ENCODE measurements around the gene PMF1.
"Not testable (repeated sequence)": the region's sequence is repeated elsewhere in the genome, so short reads cannot be mapped to it uniquely, and the experiment has no call there.

The PMF1 gene

DNA sequence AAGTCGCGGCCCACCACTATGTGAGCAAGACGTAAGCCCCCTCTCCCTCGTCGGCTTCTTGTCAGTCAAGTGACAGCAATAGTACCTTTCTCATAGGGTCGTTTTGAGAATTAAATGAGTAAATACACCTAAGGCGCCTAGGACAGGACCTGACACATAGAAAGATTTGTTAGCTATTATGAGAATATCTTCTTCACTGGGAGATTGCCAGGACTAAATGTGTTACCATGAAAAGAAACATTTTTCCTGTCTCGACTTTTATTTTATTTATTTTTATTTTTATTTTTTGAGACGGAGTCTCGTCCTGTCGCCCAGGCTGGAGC, 798 bp downstream of the PMF1 start:
- no peak for TF ChIP-seq POLR2AphosphoS5 (IDR thresholded peaks at IDR 0.05; ENCODE audit: low read depth, low read length)
- FAIRE-seq, result no peak

DNA sequence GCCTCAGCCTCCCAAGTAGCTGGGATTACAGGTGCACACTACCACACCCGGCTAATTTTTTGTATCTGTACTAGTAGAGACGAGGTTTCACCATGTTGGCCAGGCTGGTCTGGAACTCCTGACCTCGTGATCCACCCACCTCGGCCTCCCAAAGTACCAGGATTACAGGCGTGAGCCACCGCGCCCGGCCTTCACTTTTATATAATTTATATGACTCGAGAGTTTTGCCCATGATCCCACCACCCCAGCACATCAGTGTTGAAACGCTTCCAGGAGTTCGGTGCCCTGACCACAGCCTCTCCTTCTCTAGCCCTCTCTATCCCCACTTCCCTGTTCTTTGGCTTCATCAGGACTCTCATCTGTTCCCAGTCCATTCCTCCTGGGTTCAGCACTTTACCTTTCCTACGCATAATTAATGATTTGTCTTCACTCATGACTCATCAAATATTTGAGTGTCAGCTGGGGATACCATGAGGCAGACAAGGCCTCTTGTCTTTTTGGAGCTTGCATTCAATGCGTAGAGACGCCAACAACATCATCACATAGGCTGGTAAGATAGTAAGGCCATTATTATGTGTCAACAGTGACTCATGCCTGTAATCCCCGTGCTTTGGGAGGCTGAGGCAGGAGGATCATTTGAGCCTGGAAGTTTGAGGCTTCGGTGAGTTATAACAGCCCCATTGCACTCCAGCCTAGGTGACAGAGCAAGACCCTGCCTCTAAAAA, 1.4 kb downstream of the PMF1 start:
- no peak for TF ChIP-seq POLR2AphosphoS5 (IDR thresholded peaks at IDR 0.05; ENCODE audit: low read depth, low read length)
- no peak for TF ChIP-seq POLR2A (IDR thresholded peaks at IDR 0.05; ENCODE audit: low read depth, low read length)
- no peak for TF ChIP-seq TAF1 (IDR thresholded peaks at IDR 0.05; ENCODE audit: borderline replicate concordance, low read depth, low read length)
- DNase-seq (ENCODE audit: insufficient read length), result no peak
- no peak for FAIRE-seq

More for the DNA sequence above, 798 bp downstream of the PMF1 start:
- no peak for DNase-seq (ENCODE audit: insufficient read length)

DNA sequence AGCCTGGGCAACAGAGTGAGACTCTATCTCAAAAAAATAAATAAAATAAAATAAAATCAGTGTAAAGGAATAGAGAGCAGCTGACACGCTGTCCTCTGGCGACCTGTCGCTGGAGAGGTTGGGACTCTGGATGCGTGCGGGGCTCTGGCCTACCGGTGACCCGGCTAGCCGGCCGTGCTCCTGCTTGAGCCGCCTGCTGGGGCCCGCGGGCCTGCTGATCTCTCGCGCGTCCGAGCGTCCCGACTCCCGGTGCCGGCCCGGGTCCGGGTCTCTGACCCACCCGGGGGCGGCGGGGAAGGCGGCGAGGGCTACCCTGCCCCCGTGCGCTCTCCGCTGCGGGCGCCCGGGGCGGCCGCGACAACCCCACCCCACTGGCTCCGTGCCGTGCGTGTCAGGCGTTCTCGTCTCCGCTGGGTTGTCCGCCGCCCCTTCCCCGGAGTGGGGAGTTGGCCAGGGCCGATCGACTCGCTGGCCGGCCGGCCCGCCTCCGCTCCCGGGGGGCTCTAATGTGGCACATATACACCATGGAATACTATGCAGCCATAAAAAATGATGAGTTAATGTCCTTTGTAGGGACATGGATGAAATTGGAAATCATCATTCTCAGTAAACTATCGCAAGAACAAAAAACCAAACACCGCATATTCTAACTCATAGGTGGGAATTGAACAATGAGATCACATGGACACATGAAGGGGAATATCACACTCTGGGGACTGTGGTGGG, 3.7 kb downstream of the PMF1 start:
- DNase-seq (ENCODE audit: insufficient read length), result not testable (repeated sequence)
- FAIRE-seq, result peak; percentile 100

DNA sequence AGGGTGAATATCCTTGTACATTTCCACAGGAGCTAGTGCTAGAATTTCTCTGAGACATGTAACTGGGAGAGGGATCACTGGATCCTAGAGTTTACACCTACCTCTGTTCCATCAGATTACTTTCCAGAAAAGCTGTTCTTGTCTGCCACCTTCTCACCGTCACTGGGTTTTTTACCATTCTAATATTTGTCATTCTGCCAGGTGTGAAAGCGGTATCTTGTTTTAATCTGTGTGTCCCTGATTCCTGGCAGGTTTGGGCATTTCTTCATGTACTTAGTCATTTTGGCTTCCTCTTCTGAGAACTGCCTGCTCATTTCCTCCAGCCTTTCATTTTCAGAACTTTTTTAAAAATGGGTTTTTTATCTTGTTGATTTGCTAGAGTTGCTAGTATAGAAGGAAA, 5.1 kb downstream of the PMF1 start:
- FAIRE-seq (no peak), DNase-seq (ENCODE audit: insufficient read length) (no peak)
- TF ChIP-seq POLR2AphosphoS5 (IDR thresholded peaks at IDR 0.05; ENCODE audit: low read depth, low read length) (no peak), POLR2A (IDR thresholded peaks at IDR 0.05; ENCODE audit: low read depth, low read length) (no peak), TAF1 (IDR thresholded peaks at IDR 0.05; ENCODE audit: borderline replicate concordance, low read depth, low read length) (no peak)

DNA sequence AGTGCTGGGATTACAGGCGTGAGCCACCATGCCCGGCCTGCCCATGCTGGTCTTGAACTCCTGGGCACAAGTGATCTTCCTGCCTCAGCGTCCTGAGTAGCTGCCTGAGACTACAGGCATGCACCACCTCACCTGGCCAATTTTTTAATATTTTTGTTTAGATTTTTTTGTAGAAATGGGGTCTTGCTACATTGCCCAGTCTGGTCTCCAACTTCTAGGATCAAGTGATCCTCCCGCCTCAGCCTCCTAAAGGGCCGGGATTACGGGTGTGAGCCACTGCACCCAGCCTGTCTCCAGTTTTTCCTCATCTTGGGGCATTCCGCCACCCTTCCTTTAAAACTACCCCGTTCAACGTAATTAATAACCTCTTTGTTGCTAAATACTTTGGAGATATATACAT, 7.4 kb downstream of the PMF1 start:
- no peak for FAIRE-seq

DNA sequence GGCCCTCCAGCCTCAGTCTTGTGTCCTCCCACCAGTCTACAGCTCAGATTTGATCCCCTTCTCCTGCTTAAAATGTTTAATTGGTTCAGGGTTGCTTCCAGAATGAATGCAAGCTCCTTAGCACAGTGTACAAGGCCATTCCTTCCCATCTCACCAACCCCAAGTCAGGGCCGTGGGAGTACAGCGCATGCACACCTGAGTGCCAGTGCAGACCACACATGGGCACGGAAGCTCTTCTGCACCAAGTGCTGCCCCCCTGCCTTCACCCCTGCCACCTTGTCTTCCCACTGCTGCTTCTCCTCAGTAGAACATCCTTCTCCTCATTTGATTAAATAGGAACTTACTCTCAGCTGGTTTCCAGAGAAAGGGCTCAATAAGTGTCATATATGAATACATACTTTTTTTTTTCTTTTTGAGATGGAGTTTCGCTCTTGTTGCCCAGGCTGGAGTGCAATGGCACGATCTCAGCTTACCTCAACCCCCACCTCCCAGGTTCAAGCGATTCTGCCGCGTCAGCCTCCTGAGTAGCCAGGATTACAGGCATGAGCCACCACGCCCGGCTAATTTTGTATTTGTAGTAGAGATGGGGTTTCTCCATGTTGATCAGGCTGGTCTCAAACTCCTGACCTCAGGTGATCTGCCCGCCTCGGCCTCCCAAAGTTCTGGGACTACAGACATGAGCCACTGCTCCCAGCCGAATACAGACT, 9.3 kb downstream of the PMF1 start:
- DNase-seq (ENCODE audit: insufficient read length), result no peak
- no peak for TF ChIP-seq POLR2A (IDR thresholded peaks at IDR 0.05; ENCODE audit: low read depth, low read length)
- TF ChIP-seq POLR2AphosphoS5 (IDR thresholded peaks at IDR 0.05; ENCODE audit: low read depth, low read length), result no peak
- TF ChIP-seq TAF1 (IDR thresholded peaks at IDR 0.05; ENCODE audit: borderline replicate concordance, low read depth, low read length), result no peak
- no peak for FAIRE-seq

More for the DNA sequence above, 7.4 kb downstream of the PMF1 start:
- DNase-seq (ENCODE audit: insufficient read length), result no peak
- TF ChIP-seq POLR2AphosphoS5 (IDR thresholded peaks at IDR 0.05; ENCODE audit: low read depth, low read length), result no peak
- no peak for TF ChIP-seq TAF1 (IDR thresholded peaks at IDR 0.05; ENCODE audit: borderline replicate concordance, low read depth, low read length)
- no peak for TF ChIP-seq POLR2A (IDR thresholded peaks at IDR 0.05; ENCODE audit: low read depth, low read length)

DNA sequence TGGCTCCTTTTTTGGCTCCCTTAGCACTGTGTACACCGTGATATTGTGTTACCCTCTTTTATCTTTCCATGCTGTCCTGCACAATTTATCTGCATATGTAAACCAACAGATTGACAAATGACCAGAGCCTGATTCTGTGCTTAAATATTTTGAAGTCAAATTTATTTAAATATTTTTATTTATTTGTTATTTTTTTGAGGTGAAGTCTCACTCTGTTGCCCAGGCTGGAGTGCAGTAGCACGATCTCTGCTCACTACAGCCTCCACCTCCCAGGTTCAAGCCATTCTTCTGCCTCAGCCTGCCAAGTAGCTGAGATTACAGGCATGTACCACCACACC, 12.8 kb downstream of the PMF1 start:
- no peak for DNase-seq (ENCODE audit: insufficient read length)
- FAIRE-seq, result no peak
- TF ChIP-seq POLR2AphosphoS5 (IDR thresholded peaks at IDR 0.05; ENCODE audit: low read depth, low read length) (no peak), TAF1 (IDR thresholded peaks at IDR 0.05; ENCODE audit: borderline replicate concordance, low read depth, low read length) (no peak), POLR2A (IDR thresholded peaks at IDR 0.05; ENCODE audit: low read depth, low read length) (no peak)

DNA sequence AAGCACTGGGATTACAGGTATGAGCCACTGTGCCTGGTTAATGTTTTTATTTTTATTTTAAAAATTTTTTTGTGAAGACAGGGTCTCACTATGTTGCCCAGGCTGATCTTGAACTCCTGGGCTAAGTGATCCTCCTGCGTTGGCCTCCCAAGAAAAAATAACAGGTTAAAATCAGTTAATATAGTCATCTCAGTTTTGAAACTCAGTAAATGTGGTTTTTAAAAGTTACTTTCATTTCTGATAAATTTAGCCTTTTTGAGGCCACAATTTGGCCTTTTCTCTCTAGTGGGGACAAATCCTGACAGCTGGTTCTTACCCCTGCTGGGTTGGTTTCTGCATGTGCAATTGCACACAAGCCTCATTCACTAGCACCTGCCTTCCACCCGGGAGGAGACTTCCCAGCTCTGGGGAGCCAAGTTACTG, 13.3 kb downstream of the PMF1 start:
- DNase-seq (ENCODE audit: insufficient read length), result peak; percentile 67
- peak; percentile 72 for FAIRE-seq
- TF ChIP-seq TAF1 (IDR thresholded peaks at IDR 0.05; ENCODE audit: borderline replicate concordance, low read depth, low read length) (no peak), POLR2A (IDR thresholded peaks at IDR 0.05; ENCODE audit: low read depth, low read length) (no peak), POLR2AphosphoS5 (IDR thresholded peaks at IDR 0.05; ENCODE audit: low read depth, low read length) (no peak)

DNA sequence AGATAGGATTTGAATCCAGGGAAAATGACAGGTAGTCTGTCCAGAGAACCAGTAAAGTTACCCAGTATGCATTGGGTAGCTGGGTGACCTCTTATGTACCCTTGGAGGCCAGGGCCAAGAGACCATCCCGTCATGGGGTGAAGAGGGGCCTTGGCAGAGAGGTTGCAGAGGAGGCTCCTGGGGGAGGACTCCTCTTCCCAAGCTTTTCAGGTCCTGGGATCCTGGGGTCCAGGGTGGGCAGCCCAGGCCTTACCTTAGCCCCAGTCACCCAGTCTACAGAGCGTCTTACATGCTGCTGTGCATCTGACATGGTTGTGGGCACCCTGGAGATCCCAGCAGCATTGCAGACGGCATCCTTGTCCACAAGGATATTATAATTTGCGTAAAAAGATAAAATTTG, 14.0 kb downstream of the PMF1 start:
- TF ChIP-seq POLR2A (IDR thresholded peaks at IDR 0.05; ENCODE audit: low read depth, low read length) (no peak), POLR2AphosphoS5 (IDR thresholded peaks at IDR 0.05; ENCODE audit: low read depth, low read length) (no peak), TAF1 (IDR thresholded peaks at IDR 0.05; ENCODE audit: borderline replicate concordance, low read depth, low read length) (no peak)
- FAIRE-seq, result no peak
- DNase-seq (ENCODE audit: insufficient read length), result no peak

DNA sequence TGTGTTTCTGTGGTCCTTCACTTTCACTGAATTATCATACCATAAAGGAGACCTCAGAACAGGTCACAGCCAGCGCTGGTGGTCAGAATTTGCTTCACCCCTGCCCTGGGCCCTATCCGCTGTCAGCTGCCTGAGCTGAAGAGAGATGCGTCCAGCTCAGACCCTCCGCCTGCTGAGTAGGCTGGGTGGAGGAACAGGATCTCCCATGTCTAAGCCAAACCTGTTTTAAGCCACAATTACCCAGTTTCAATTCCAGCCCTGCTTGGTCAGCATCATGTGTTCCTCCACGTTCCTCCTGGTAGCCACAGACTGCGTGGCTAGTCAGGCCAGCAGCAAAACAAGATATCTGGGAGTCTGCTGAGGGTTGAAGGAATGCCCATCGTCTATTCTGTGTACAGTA, 15.7 kb downstream of the PMF1 start:
- TF ChIP-seq POLR2A (IDR thresholded peaks at IDR 0.05; ENCODE audit: low read depth, low read length) (no peak), TAF1 (IDR thresholded peaks at IDR 0.05; ENCODE audit: borderline replicate concordance, low read depth, low read length) (no peak), POLR2AphosphoS5 (IDR thresholded peaks at IDR 0.05; ENCODE audit: low read depth, low read length) (no peak)
- FAIRE-seq (no peak), DNase-seq (ENCODE audit: insufficient read length) (no peak)

DNA sequence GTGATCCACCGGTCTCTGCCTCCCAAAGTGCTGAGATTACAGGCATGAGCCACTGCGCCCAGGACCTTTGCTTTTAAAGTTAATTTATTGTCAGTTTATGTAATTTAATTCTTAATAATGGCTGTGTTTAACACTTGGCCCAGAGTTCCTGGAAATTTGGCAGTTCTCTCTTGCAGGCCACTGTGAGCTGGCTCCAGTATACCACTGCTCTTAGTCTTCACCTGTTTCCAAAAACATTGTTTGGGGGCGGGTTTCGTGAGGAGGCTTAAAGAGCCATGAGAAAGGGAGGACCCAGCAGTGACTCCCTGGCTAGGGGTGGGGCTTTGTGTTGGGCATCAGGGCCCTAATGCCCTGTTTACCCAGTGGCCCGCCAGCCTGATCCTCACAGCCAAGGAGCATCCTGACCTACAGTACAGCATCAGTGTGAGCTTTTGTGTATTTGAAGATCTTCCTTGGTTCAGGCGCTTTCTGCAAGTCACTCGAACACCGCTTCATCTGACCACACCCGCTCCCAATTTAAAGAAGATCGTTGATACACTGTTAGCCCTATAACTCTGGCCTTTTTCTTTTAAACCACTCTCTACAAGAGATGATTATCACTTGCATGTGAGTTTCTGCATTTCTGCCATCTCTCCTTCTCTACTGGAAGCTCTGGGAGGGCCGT, 17.1 kb downstream of the PMF1 start:
- DNase-seq (ENCODE audit: insufficient read length), result no peak
- no peak for FAIRE-seq
- TF ChIP-seq TAF1 (IDR thresholded peaks at IDR 0.05; ENCODE audit: borderline replicate concordance, low read depth, low read length) (no peak), POLR2A (IDR thresholded peaks at IDR 0.05; ENCODE audit: low read depth, low read length) (no peak), POLR2AphosphoS5 (IDR thresholded peaks at IDR 0.05; ENCODE audit: low read depth, low read length) (no peak)

DNA sequence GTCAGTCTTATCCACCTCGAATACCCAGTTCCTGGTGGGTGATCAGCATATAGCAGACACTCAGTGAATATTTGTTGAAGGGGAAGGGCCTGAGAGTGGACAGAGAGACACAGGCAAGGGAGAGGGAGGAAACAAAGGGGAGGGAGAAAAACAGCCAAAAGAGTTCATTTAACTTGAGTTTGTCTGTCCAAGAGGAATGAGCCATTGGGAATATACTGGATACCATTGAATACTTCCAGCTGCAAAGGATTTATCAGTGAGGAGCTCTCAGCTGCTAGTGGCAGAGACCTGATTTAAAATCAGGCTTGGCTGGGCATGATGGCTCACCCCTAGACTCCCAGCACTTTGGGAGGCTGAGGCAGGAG, 17.6 kb downstream of the PMF1 start:
- FAIRE-seq (no peak), DNase-seq (ENCODE audit: insufficient read length) (no peak)
- TF ChIP-seq POLR2AphosphoS5 (IDR thresholded peaks at IDR 0.05; ENCODE audit: low read depth, low read length) (no peak), POLR2A (IDR thresholded peaks at IDR 0.05; ENCODE audit: low read depth, low read length) (no peak), TAF1 (IDR thresholded peaks at IDR 0.05; ENCODE audit: borderline replicate concordance, low read depth, low read length) (no peak)
